HG03066 (cell line): ENCODE measurements around the gene NUP85.
"Not testable (repeated sequence)": the region's sequence is repeated elsewhere in the genome, so short reads cannot be mapped to it uniquely, and the experiment has no call there.

Experiments used
- ATAC-seq: cut with Tn5 transposase; IDR thresholded peaks from one replicate; pipeline ENCODE4 v1.9.1; 2021; ENCODE audit warnings: low read depth; ENCODE audit not compliant: unreplicated experiment

NUP85 gene

GRCh38 chr17:75205037-75205792 is at the start of gene NUP85:
NUP85 (plus strand) TSS chr17:75205679; CDS start chr17:75205762, 83 bp downstream.
- peak; percentile 73 for ATAC-seq

GRCh38 chr17:75158480-75158879 is 47.0 kb upstream of the NUP85 start:
- ATAC-seq, result not testable (repeated sequence)

GRCh38 chr17:75159196-75160031 is 46.1 kb upstream of the NUP85 start:
- ATAC-seq, result no peak

- no peak for ATAC-seq
Observed at GRCh38 chr17:75160211-75160610, 45.3 kb upstream of the NUP85 start.

- no peak for ATAC-seq
Observed at GRCh38 chr17:75163074-75163473, 42.4 kb upstream of the NUP85 start.

GRCh38 chr17:75164606-75165005 is 40.9 kb upstream of the NUP85 start:
- not testable (repeated sequence) for ATAC-seq

- ATAC-seq, result no peak
Observed at GRCh38 chr17:75168998-75169397, 36.5 kb upstream of the NUP85 start.

GRCh38 chr17:75173526-75173925 is 32.0 kb upstream of the NUP85 start:
- ATAC-seq, result no peak

- ATAC-seq, result no peak
Observed at GRCh38 chr17:75174996-75175395, 30.5 kb upstream of the NUP85 start.

GRCh38 chr17:75176625-75177024 is 28.9 kb upstream of the NUP85 start:
- no peak for ATAC-seq

- no peak for ATAC-seq
Observed at GRCh38 chr17:75178453-75178852, 27.0 kb upstream of the NUP85 start.

GRCh38 chr17:75181110-75181509 is 24.4 kb upstream of the NUP85 start:
- ATAC-seq, result no peak

- no peak for ATAC-seq
Observed at GRCh38 chr17:75181608-75182318, 23.7 kb upstream of the NUP85 start.

GRCh38 chr17:75182319-75182568 is 23.2 kb upstream of the NUP85 start:
- peak; percentile 10 for ATAC-seq

GRCh38 chr17:75182569-75183436 is 22.7 kb upstream of the NUP85 start, which contains the start of gene SUMO2:
SUMO2 (minus strand) TSS chr17:75182959; CDS start chr17:75182834, 125 bp downstream.
- peak; percentile 80 for ATAC-seq

GRCh38 chr17:75183999-75184884 is 21.2 kb upstream of the NUP85 start:
- ATAC-seq, result no peak

GRCh38 chr17:75188614-75189013 is 16.9 kb upstream of the NUP85 start:
- ATAC-seq, result no peak

GRCh38 chr17:75191584-75191983 is 13.9 kb upstream of the NUP85 start:
- ATAC-seq, result no peak

GRCh38 chr17:75194879-75195278 is 10.6 kb upstream of the NUP85 start:
- no peak for ATAC-seq
